ENCODE results near the gene ARSG.

DNA sequence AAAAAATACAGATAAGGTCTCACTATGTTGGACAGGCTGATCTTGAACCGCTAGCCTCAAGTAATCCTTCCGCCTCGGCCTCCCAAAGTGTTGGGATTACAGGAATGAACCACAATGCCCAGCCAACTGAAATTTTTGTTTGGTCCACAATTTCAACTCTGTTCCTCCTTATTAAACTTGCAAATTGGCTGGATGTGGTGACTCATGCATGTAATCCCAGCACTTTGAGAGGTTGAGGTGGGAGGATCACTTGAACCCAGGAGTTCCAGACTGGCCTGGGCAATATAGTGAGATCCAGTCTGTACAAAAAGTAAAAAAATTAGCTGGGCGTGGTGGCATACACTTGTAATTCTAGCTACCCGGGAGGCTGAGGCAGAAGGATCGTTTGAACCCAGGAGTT lies 13.4 kb downstream of the ARSG start:
- TF ChIP-seq, protein P1, sequence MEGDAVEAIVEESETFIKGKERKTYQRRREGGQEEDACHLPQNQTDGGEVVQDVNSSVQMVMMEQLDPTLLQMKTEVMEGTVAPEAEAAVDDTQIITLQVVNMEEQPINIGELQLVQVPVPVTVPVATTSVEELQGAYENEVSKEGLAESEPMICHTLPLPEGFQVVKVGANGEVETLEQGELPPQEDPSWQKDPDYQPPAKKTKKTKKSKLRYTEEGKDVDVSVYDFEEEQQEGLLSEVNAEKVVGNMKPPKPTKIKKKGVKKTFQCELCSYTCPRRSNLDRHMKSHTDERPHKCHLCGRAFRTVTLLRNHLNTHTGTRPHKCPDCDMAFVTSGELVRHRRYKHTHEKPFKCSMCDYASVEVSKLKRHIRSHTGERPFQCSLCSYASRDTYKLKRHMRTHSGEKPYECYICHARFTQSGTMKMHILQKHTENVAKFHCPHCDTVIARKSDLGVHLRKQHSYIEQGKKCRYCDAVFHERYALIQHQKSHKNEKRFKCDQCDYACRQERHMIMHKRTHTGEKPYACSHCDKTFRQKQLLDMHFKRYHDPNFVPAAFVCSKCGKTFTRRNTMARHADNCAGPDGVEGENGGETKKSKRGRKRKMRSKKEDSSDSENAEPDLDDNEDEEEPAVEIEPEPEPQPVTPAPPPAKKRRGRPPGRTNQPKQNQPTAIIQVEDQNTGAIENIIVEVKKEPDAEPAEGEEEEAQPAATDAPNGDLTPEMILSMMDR (IDR thresholded peaks at IDR 0.05): no peak
- no peak for TF ChIP-seq EZH2 (IDR thresholded peaks at IDR 0.05; ENCODE audit: borderline replicate concordance, insufficient read depth, low read depth, low read length, poor library complexity, severe bottlenecking)

Data from B cell (primary cell).